ENCODE measurements around the gene CR1.

DNA sequence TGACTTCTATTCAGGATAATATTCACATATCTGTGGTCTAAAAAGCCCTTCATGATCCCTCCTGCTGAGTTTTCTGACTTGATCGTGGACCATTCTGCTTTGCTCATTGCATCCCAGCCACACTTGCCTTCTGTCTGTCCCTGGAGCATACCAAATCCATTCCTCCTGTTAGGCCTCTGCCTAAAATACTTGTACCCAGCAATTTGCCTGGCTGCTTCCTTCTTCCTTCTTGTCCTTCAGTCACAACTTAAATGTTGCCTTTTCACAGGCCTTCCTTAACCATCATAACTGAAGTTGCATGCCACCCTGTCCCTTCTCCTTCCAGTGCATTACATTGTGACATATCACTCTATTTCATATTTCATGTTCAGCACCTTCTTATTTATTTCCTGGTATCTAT lies 37.5 kb upstream of the CR1 start:
- TF ChIP-seq, protein P1, sequence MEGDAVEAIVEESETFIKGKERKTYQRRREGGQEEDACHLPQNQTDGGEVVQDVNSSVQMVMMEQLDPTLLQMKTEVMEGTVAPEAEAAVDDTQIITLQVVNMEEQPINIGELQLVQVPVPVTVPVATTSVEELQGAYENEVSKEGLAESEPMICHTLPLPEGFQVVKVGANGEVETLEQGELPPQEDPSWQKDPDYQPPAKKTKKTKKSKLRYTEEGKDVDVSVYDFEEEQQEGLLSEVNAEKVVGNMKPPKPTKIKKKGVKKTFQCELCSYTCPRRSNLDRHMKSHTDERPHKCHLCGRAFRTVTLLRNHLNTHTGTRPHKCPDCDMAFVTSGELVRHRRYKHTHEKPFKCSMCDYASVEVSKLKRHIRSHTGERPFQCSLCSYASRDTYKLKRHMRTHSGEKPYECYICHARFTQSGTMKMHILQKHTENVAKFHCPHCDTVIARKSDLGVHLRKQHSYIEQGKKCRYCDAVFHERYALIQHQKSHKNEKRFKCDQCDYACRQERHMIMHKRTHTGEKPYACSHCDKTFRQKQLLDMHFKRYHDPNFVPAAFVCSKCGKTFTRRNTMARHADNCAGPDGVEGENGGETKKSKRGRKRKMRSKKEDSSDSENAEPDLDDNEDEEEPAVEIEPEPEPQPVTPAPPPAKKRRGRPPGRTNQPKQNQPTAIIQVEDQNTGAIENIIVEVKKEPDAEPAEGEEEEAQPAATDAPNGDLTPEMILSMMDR (IDR thresholded peaks at IDR 0.05; ENCODE audit: low read depth, low read length) = no peak
- TF ChIP-seq POLR2A (IDR thresholded peaks at IDR 0.05; ENCODE audit: extremely low read depth, insufficient read length) = no peak
- TF ChIP-seq, protein P2, sequence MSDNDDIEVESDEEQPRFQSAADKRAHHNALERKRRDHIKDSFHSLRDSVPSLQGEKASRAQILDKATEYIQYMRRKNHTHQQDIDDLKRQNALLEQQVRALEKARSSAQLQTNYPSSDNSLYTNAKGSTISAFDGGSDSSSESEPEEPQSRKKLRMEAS (IDR thresholded peaks at IDR 0.05; ENCODE audit: low read depth, low read length) = no peak
